ENCODE data around the gene RAP1A.

- TF ChIP-seq TAF1 (IDR thresholded peaks at IDR 0.05; ENCODE audit: low read depth) (no peak), MAX (IDR thresholded peaks at IDR 0.05) (no peak), TCF12 (IDR thresholded peaks at IDR 0.05; ENCODE audit: low read depth) (no peak), RAD21 (IDR thresholded peaks at IDR 0.05; ENCODE audit: low read depth) (no peak), CREB1 (IDR thresholded peaks at IDR 0.05; ENCODE audit: low read depth) (no peak)
Observed at GRCh38 chr1:111648806-111649205, 29.2 kb downstream of the RAP1A start.
